A673 (cell line): ENCODE measurements around the gene ABI1. TPM values are rescaled to one million over a fixed set of nuclear protein-coding genes. Genes with fewer than 3 reads are reported as not detected.

Source experiments
- BruUV-seq: library from RNA; stranded (reverse); fragments of 400-500 nt; replicated peaks from 2 replicates; lab custom pipeline; 2021; lab: Mats Ljungman, UMichigan
- CTCF ChIA-PET: fragments of 300-600 bp; sonication (Branson Sonifier 250); formaldehyde crosslinking; loops from one replicate; lab custom pipeline; 2022; ENCODE audit warnings: antibody characterized with exemption; lab: Charles Lee
- POLR2A ChIA-PET: fragments of 300-600 bp; sonication (Branson Sonifier 250); formaldehyde crosslinking; loops from one replicate; lab custom pipeline; 2022; ENCODE audit warnings: antibody characterized with exemption; ENCODE audit not compliant: low non-redundant PET; lab: Charles Lee
- DNase-seq: peaks from one replicate; pipeline ENCODE4 v3.0.0-alpha.2; 2015; ENCODE audit warnings: low spot score
- H3K27ac ChIP-seq: fragments of 200-600 bp; sonication (generic); 2 replicates; pipeline ENCODE4 v1.5.1; 2016; ENCODE audit warnings: mixed run types, low read depth, mild to moderate bottlenecking, mixed read lengths, antibody characterized with exemption, low read length; ENCODE audit not compliant: poor library complexity, severe bottlenecking
- H3K27me3 ChIP-seq: fragments of 200-600 bp; sonication (generic); replicated peaks from 2 replicates; pipeline ENCODE4 v1.6.1; 2017; ENCODE audit warnings: mixed run types, low read depth, mild to moderate bottlenecking, mixed read lengths, antibody characterized with exemption, low read length; ENCODE audit not compliant: insufficient read depth, poor library complexity
- H3K36me3 ChIP-seq: fragments of 200-600 bp; sonication (generic); 2 replicates; pipeline ENCODE4 v1.6.1; 2016; ENCODE audit warnings: mixed run types, mild to moderate bottlenecking, mixed read lengths, antibody characterized with exemption, low read length; ENCODE audit not compliant: insufficient read depth, poor library complexity, severe bottlenecking
- H3K4me1 ChIP-seq: fragments of 200-600 bp; sonication (generic); 2 replicates; pipeline ENCODE4 v1.6.1; 2017; ENCODE audit warnings: mixed run types, mild to moderate bottlenecking, mixed read lengths, antibody characterized with exemption, low read length; ENCODE audit not compliant: insufficient read depth, poor library complexity, severe bottlenecking
- H3K4me3 ChIP-seq: fragments of 200-600 bp; sonication (generic); 2 replicates; pipeline ENCODE4 v1.5.1; 2016; ENCODE audit warnings: low read depth, mixed run types, mild to moderate bottlenecking, mixed read lengths, low read length; ENCODE audit not compliant: poor library complexity, severe bottlenecking
- H3K9me3 ChIP-seq: fragments of 200-600 bp; sonication (generic); 2 replicates; pipeline ENCODE4 v1.6.1; 2016; ENCODE audit warnings: mixed run types, low read depth, mild to moderate bottlenecking, mixed read lengths, antibody characterized with exemption, low read length; ENCODE audit not compliant: poor library complexity, severe bottlenecking
- EZH2 ChIP-seq: fragments of 200-600 bp; sonication (generic); IDR thresholded peaks from 2 replicates; pipeline ENCODE4 v1.6.1; 2017; ENCODE audit warnings: borderline replicate concordance, low read depth, mild to moderate bottlenecking, mixed read lengths, antibody characterized with exemption, low read length; ENCODE audit not compliant: poor library complexity, severe bottlenecking
- intact Hi-C: fragments of 100-400 bp; cut with micrococcal nuclease; formaldehyde crosslinking; loops from one replicate; pipeline ENCODE4 v1.10.0; 2022; ENCODE audit not compliant: unreplicated experiment
- total RNA-seq: library from RNA; stranded (reverse); gene quantifications from 2 replicates; pipeline ENCODE4 v1.2.3, GENCODE V29; 2021
- TF ChIP-seq, protein P1 (sequence below): fragments of 300-800, 200-600 bp; sonication (generic); conservative IDR thresholded peaks from 2 replicates; pipeline ENCODE4 v1.5.1; 2017; ENCODE audit warnings: low read depth, mild to moderate bottlenecking, antibody characterized with exemption, low read length, moderate library complexity, mixed read lengths

The ABI1 gene
- total RNA-seq, 1 experiment from 2014 or later, result 70.5 TPM

DNA sequence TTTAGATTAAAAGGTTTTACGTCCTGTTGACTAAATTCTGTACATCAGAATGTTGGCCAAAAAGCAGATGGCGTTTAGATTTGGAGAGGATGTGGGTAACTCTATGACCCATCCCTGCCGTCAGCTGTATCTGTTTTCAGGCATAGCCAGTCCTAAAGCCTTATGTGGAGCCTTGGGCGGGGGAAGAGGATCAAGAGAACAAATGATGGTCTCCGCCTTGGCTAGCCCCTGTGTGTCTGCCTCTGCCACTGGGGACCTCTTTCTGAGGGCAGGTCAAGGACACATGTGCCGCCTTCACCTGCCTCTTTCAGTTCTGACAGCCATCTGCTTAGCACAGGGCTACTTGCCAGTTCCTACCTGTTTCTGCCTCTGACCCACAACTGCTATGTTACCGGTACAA lies 139.2 kb downstream of the ABI1 start:
- no TSS peak for BruUV-seq
- no peak overlapping the region for H3K4me3 ChIP-seq
- DNase-seq, result no peak
- no peaks in the 10 kb centered on the region for H3K4me1 ChIP-seq
- no peak overlapping the region for H3K27ac ChIP-seq
- CTCF ChIA-PET, result no interaction called here
- peaks cover 74% of the 10 kb centered on the region for H3K36me3 ChIP-seq
- H3K9me3 ChIP-seq, result no peaks in the 10 kb centered on the region
- TF ChIP-seq, protein P1, sequence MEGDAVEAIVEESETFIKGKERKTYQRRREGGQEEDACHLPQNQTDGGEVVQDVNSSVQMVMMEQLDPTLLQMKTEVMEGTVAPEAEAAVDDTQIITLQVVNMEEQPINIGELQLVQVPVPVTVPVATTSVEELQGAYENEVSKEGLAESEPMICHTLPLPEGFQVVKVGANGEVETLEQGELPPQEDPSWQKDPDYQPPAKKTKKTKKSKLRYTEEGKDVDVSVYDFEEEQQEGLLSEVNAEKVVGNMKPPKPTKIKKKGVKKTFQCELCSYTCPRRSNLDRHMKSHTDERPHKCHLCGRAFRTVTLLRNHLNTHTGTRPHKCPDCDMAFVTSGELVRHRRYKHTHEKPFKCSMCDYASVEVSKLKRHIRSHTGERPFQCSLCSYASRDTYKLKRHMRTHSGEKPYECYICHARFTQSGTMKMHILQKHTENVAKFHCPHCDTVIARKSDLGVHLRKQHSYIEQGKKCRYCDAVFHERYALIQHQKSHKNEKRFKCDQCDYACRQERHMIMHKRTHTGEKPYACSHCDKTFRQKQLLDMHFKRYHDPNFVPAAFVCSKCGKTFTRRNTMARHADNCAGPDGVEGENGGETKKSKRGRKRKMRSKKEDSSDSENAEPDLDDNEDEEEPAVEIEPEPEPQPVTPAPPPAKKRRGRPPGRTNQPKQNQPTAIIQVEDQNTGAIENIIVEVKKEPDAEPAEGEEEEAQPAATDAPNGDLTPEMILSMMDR, result no peak
- TF ChIP-seq EZH2, result no peak
- intact Hi-C loops, result loop anchor here (5.0 kb wide), 1 partner anchor 384 kb away; no protein-coding TSS in a partner anchor
- POLR2A ChIA-PET, result no interaction called here
- no peaks in the 10 kb centered on the region for H3K27me3 ChIP-seq

DNA sequence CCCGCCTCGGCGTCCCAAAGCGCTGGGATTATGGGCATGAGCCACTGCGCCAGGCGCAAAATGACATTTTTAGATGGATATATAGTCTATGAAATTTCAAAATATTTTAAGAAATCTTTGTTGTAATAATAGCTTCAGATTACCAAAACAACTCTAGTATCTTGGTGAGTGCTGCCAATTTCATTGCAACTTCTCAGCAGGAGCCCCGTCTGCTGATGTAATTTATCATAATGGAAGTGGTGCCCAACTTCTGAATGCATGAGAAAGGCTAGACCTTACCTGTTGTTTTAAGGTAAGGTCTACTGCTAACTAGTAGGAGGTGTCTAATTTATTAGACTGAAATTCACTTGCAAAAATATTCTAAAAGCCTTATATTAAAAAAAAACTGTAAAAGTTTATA lies 143.3 kb downstream of the ABI1 start:
- DNase-seq, result no peak
- H3K27ac ChIP-seq, result no peak overlapping the region
- peaks cover 59% of the 10 kb centered on the region for H3K36me3 ChIP-seq
- no peak overlapping the region for H3K4me3 ChIP-seq
- no peak for TF ChIP-seq EZH2
- no TSS peak for BruUV-seq
- H3K27me3 ChIP-seq, result no peaks in the 10 kb centered on the region
- POLR2A ChIA-PET, result no interaction called here
- H3K4me1 ChIP-seq, result no peaks in the 10 kb centered on the region
- no peaks in the 10 kb centered on the region for H3K9me3 ChIP-seq
- CTCF ChIA-PET, result interaction anchor here (1.2 kb wide), 1 partner anchor 9 kb away, joined by 5 read pairs; no protein-coding TSS in a partner anchor
- intact Hi-C loops, result no loop called here

- Histone ChIP-seq H3K4me3 (no peak overlapping the region), H3K4me1 (no peaks in the 10 kb centered on the region), H3K27ac (no peak overlapping the region), H3K9me3 (no peaks in the 10 kb centered on the region), H3K36me3 (peaks cover 43% of the 10 kb centered on the region), H3K27me3 (no peaks in the 10 kb centered on the region)
- BruUV-seq, result no TSS peak
- no peak for DNase-seq
- intact Hi-C loops, result no loop called here
- CTCF ChIA-PET, result no interaction called here
- POLR2A ChIA-PET, result no interaction called here
- no peak for TF ChIP-seq EZH2
Observed at GRCh38 chr10:26715137-26715487, 145.6 kb downstream of the ABI1 start.

GRCh38 chr10:26714415-26715136 lies 146.2 kb downstream of the ABI1 start:
- ChIA-PET CTCF (no interaction called here), POLR2A (no interaction called here)
- H3K4me3 ChIP-seq, result no peak overlapping the region
- intact Hi-C loops, result no loop called here
- H3K36me3 ChIP-seq, result peaks cover 43% of the 10 kb centered on the region
- H3K27me3 ChIP-seq, result no peaks in the 10 kb centered on the region
- H3K27ac ChIP-seq, result no peak overlapping the region
- no TSS peak for BruUV-seq
- DNase-seq, result no peak
- H3K4me1 ChIP-seq, result no peaks in the 10 kb centered on the region
- no peaks in the 10 kb centered on the region for H3K9me3 ChIP-seq
- TF ChIP-seq EZH2, result no peak
- TF ChIP-seq, protein P1, result no peak
